IMR-90 (cell line): Measurements from ENCODE around the gene MSI2. TPM values are rescaled to one million over a fixed set of nuclear protein-coding genes. Genes with fewer than 3 reads are reported as not detected.

Experiments
- ATAC-seq: fragments of 200-7000 bp; cut with Tn5 transposase; 2 replicates; pipeline ENCODE4 v1.9.1; 2020; ENCODE audit warnings: low read depth, mild to moderate bottlenecking, moderate library complexity
- BruUV-seq: library from RNA; stranded (reverse); fragments of 400-500 nt; replicated peaks from 2 replicates; lab custom pipeline; 2021; lab: Mats Ljungman, UMichigan
- CTCF ChIA-PET: fragments of 300-600 bp; formaldehyde crosslinking; extraction: SDS; loops from one replicate; lab custom pipeline; 2021; ENCODE audit warnings: antibody characterized with exemption; lab: Yijun Ruan, JAX
- POLR2A ChIA-PET: fragments of 300-600 bp; sonication (Branson Sonifier 250); formaldehyde crosslinking; loops from one replicate; lab custom pipeline; 2022; ENCODE audit warnings: antibody characterized with exemption; ENCODE audit not compliant: unreplicated experiment; lab: Charles Lee
- DNase-seq: peaks from one replicate; pipeline ENCODE4 v3.0.0; 2013
- H2AFZ ChIP-seq: replicated peaks from 2 replicates; pipeline ENCODE3; 2013; ENCODE audit warnings: low read length, mild to moderate bottlenecking; ENCODE audit not compliant: poor library complexity
- H2AK5ac ChIP-seq: 2 replicates; pipeline ENCODE4 v1.6.1; 2013; ENCODE audit warnings: low read depth, low read length, inconsistent platforms
- H2AK9ac ChIP-seq: replicated peaks from 2 replicates; pipeline ENCODE3; 2013; ENCODE audit warnings: mild to moderate bottlenecking, low read depth, low read length, moderate library complexity; ENCODE audit not compliant: poor library complexity
- H2BK120ac ChIP-seq: 2 replicates; pipeline ENCODE4 v1.6.1; 2013; ENCODE audit warnings: low read depth, low read length, inconsistent platforms
- H2BK15ac ChIP-seq: 3 replicates; pipeline ENCODE4 v1.6.1; 2013; ENCODE audit warnings: low read depth, low read length, inconsistent platforms
- H2BK20ac ChIP-seq: 2 replicates; pipeline ENCODE4 v1.6.1; 2013; ENCODE audit warnings: low read depth, mild to moderate bottlenecking, inconsistent platforms, low read length, moderate library complexity
- H2BK5ac ChIP-seq: 2 replicates; pipeline ENCODE4 v1.6.1; 2013; ENCODE audit warnings: mild to moderate bottlenecking, low read depth, low read length, inconsistent platforms; ENCODE audit not compliant: poor library complexity, severe bottlenecking
- H3K14ac ChIP-seq: replicated peaks from 2 replicates; pipeline ENCODE4 v1.6.1; 2013; ENCODE audit warnings: low read depth, low read length, inconsistent platforms
- H3K18ac ChIP-seq: 2 replicates; pipeline ENCODE4 v1.6.1; 2013; ENCODE audit warnings: low read depth, low read length, control low read depth
- H3K23ac ChIP-seq: 2 replicates; pipeline ENCODE4 v1.6.1; 2013; ENCODE audit warnings: low read depth, low read length, inconsistent platforms
- H3K27ac ChIP-seq: 2 replicates; pipeline ENCODE4 v1.5.1; 2013; ENCODE audit warnings: mild to moderate bottlenecking, control low read depth, low read length; ENCODE audit not compliant: insufficient read depth
- H3K27me3 ChIP-seq: 2 replicates; pipeline ENCODE4 v1.6.1; 2013; ENCODE audit warnings: low read length; ENCODE audit not compliant: control insufficient read depth, insufficient read depth
- H3K36me3 ChIP-seq: 2 replicates; pipeline ENCODE4 v1.6.1; 2013; ENCODE audit warnings: low read length, mixed read lengths; ENCODE audit not compliant: control insufficient read depth, insufficient read depth
- H3K4ac ChIP-seq: 2 replicates; pipeline ENCODE4 v1.6.1; 2013; ENCODE audit warnings: low read depth, low read length, inconsistent platforms
- H3K4me1 ChIP-seq: 2 replicates; pipeline ENCODE4 v1.6.1; 2013; ENCODE audit warnings: low read length, mixed read lengths; ENCODE audit not compliant: control insufficient read depth, insufficient read depth
- H3K4me2 ChIP-seq: 2 replicates; pipeline ENCODE4 v1.6.1; 2013; ENCODE audit warnings: low read depth, mild to moderate bottlenecking, control low read depth, low read length, moderate library complexity
- H3K4me3 ChIP-seq: 2 replicates; pipeline ENCODE4 v1.5.1; 2013; ENCODE audit warnings: low read depth, mild to moderate bottlenecking, control low read depth, low read length, moderate library complexity; ENCODE audit not compliant: insufficient read depth
- H3K56ac ChIP-seq: 2 replicates; pipeline ENCODE4 v1.6.1; 2013; ENCODE audit warnings: low read length, inconsistent platforms; ENCODE audit not compliant: insufficient read depth; ENCODE audit errors: extremely low read depth
- H3K79me1 ChIP-seq, 2 experiments: 2 replicates each; pipeline ENCODE4 v1.6.1; 2013; ENCODE audit warnings: low read length in 2 of 2, inconsistent platforms in 1 of 2, low read depth in 1 of 2
- H3K9ac ChIP-seq: 2 replicates; pipeline ENCODE4 v1.6.1; 2013; ENCODE audit warnings: low read depth, low read length, control low read depth
- H3K9me1 ChIP-seq: 2 replicates; pipeline ENCODE4 v1.6.1; 2013; ENCODE audit warnings: low read length, inconsistent platforms; ENCODE audit not compliant: insufficient read depth
- H3K9me3 ChIP-seq: 2 replicates; pipeline ENCODE4 v1.6.1; 2013; ENCODE audit warnings: low read length; ENCODE audit not compliant: control insufficient read depth, insufficient read depth
- H4K20me1 ChIP-seq: 2 replicates; pipeline ENCODE4 v1.6.1; 2013; ENCODE audit warnings: low read length, inconsistent platforms; ENCODE audit not compliant: insufficient read depth
- H4K5ac ChIP-seq: 2 replicates; pipeline ENCODE4 v1.6.1; 2013; ENCODE audit warnings: mild to moderate bottlenecking, low read depth, low read length, control low read depth
- H4K8ac ChIP-seq, 2 experiments: 2 replicates each; pipeline ENCODE4 v1.6.1; 2013; ENCODE audit warnings: low read depth in 2 of 2, low read length in 2 of 2, control low read depth in 1 of 2, inconsistent platforms in 1 of 2
- H4K91ac ChIP-seq: 2 replicates; pipeline ENCODE4 v1.6.1; 2013; ENCODE audit warnings: low read depth, low read length, inconsistent platforms; ENCODE audit not compliant: insufficient read depth
- BHLHE40 ChIP-seq: fragments of 150-350 bp; IDR thresholded peaks from 2 replicates; pipeline ENCODE4 v1.6.1; 2016; ENCODE audit warnings: mild to moderate bottlenecking, low read depth, low read length
- CEBPB ChIP-seq: IDR thresholded peaks from 2 replicates; pipeline ENCODE4 v1.6.1; 2012; ENCODE audit warnings: low read depth, low read length, improper control_type of control experiment
- CHD1 ChIP-seq: IDR thresholded peaks from 2 replicates; pipeline ENCODE4 v1.6.1; 2012; ENCODE audit warnings: low read depth, low read length, improper control_type of control experiment
- FOS ChIP-seq: fragments of 150-350 bp; IDR thresholded peaks from 2 replicates; pipeline ENCODE4 v1.6.1; 2016; ENCODE audit warnings: low read depth, low read length
- MAFK ChIP-seq: IDR thresholded peaks from 2 replicates; pipeline ENCODE4 v1.6.1; 2012; ENCODE audit warnings: low read depth, low read length, improper control_type of control experiment
- MAZ ChIP-seq: IDR thresholded peaks from 2 replicates; pipeline ENCODE4 v1.6.1; 2012; ENCODE audit warnings: low read depth, mild to moderate bottlenecking, low read length, improper control_type of control experiment, moderate library complexity, borderline replicate concordance
- NFE2L2 ChIP-seq: fragments of 150-350 bp; IDR thresholded peaks from 2 replicates; pipeline ENCODE4 v1.6.1; 2016; ENCODE audit warnings: low read depth, mild to moderate bottlenecking, low read length
- POLR2A ChIP-seq: IDR thresholded peaks from 2 replicates; pipeline ENCODE4 v1.6.1; 2012; ENCODE audit warnings: mild to moderate bottlenecking, low read depth, low read length
- RAD21 ChIP-seq: IDR thresholded peaks from 2 replicates; pipeline ENCODE4 v1.6.1; 2012; ENCODE audit warnings: low read length, improper control_type of control experiment
- RCOR1 ChIP-seq: IDR thresholded peaks from 2 replicates; pipeline ENCODE4 v1.6.1; 2012; ENCODE audit warnings: mild to moderate bottlenecking, low read length, improper control_type of control experiment; ENCODE audit not compliant: insufficient replicate concordance
- RFX5 ChIP-seq: IDR thresholded peaks from 2 replicates; pipeline ENCODE4 v1.8.0; 2012; ENCODE audit warnings: low read depth, mild to moderate bottlenecking, low read length, moderate library complexity
- SMC3 ChIP-seq: fragments of 150-350 bp; IDR thresholded peaks from 2 replicates; pipeline ENCODE4 v1.6.1; 2016; ENCODE audit warnings: low read depth, mild to moderate bottlenecking, antibody characterized with exemption, low read length, moderate library complexity
- WGBS, 2 experiments: methylation state at CpG; one replicate each; pipeline versions ENCODE4 v1.1.5 to v1.1.7; 2013; ENCODE audit warnings: missing lambda C conversion rate in 2 of 2; ENCODE audit not compliant: insufficient read length in 1 of 2; ENCODE audit errors: extremely low coverage in 2 of 2; 5-methylcytosine and 5-hydroxymethylcytosine counted together
- dilution Hi-C: fragments of 300-500 bp; cut with HindIII; formaldehyde crosslinking; loops from one replicate; pipeline ENCODE4 v1.14.3; 2018; ENCODE audit warnings: low sequenced_read_pairs; ENCODE audit not compliant: unreplicated experiment
- in situ Hi-C: fragments of 300-500 bp; cut with MboI; formaldehyde crosslinking; loops from 3 replicates; pipeline ENCODE4 v1.14.3; 2019; ENCODE audit warnings: low sequenced_read_pairs, inconsistent platforms, mixed read lengths
- intact Hi-C: fragments of 100-400 bp; cut with micrococcal nuclease; formaldehyde crosslinking; loops from 2 replicates; pipeline ENCODE4 v1.10.0; 2022
- polyA plus RNA-seq, 3 experiments: library from polyadenylated mRNA; depleted of rRNA; stranded (reverse); fragments of >200 nt; gene quantifications; 2 replicates each; pipeline ENCODE4 v1.2.3, GENCODE V29; 2012; ENCODE audit warnings: low replicate concordance in 1 of 3
- total RNA-seq: library from RNA; depleted of rRNA; stranded (reverse); fragments of >200 nt; gene quantifications from 2 replicates; pipeline ENCODE4 v1.2.3, GENCODE V29; 2012
- TF ChIP-seq, protein P1 (sequence below): fragments of 150-350 bp; IDR thresholded peaks from 2 replicates; pipeline ENCODE4 v1.6.1; 2016; ENCODE audit warnings: low read depth, mild to moderate bottlenecking, low read length, moderate library complexity, borderline replicate concordance

The MSI2 gene
- total and polyA plus RNA-seq, 2 of the 4 experiments (the other 2 are of a cell fraction) = 13.0 to 16.0 TPM

DNA sequence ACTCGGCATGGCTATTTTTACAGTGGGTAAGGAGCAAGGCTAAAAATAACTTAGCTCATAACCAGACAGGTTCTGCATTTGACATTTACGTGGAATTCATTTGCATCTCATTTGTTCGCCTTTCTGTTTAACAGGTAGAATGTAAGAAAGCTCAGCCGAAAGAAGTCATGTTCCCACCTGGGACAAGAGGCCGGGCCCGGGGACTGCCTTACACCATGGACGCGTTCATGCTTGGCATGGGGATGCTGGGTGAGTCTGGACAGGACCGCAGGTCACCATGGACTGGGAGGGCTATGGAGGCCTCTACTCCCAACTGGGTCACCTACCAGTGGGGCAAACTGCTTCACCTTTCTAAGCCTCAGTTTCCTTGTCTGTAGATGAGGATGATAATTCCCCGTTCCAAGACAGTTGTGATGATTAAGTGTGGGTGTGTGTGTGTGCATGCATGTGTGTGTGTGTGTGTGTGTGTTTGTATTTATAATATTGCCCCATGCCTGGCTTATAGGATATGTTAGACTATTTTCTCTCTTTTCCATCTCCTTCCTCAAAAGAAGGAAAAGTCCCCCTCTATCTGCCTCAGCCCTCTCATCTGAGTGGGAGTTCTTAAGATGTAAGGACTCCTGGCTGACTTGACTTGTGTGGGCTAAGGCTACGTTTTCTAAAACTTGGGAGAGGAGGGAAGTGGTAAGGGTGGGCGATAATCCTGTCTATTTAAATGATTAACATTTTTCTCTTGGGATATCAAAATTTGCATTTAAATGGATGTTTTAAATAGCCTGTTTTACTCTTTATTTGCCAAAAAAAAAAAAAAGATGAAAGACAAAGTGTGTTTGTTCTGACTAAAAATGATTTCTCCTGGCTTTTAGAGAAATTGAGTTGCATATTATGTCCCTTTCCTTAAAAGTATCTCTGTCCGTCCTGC, 359.8 kb downstream of the MSI2 start:
- H3K56ac ChIP-seq = no peak overlapping the region

More for the DNA sequence above, 359.8 kb downstream of the MSI2 start:
- ChIA-PET CTCF (no interaction called here), POLR2A (no interaction called here)
- Histone ChIP-seq H3K4me2 (no peak overlapping the region), H3K18ac (no peak overlapping the region), H3K27me3 (no peaks in the 10 kb centered on the region), H2AFZ (no peak overlapping the region), H3K27ac (no peak overlapping the region), H2BK20ac (no peak overlapping the region), H2AK5ac (no peak overlapping the region; the same call in 1 of the 2 replicates), H3K9me1 (peaks cover 11% of the 10 kb centered on the region; the same call in 1 of the 2 replicates), H2BK120ac (no peak overlapping the region), H3K4ac (no peak overlapping the region), H2BK15ac (no peak overlapping the region), H3K14ac (no peak overlapping the region), H4K20me1 (no peaks in the 10 kb centered on the region), H2BK5ac (no peak overlapping the region), H3K9ac (no peak overlapping the region), H3K4me3 (no peak overlapping the region), H3K4me1 (peaks cover 8% of the 10 kb centered on the region), H2AK9ac (no peak overlapping the region), H3K36me3 (peaks cover 5% of the 10 kb centered on the region), H3K9me3 (no peaks in the 10 kb centered on the region), H4K5ac (no peak overlapping the region), H3K79me1 (no peaks in the 10 kb centered on the region), H4K8ac (no peak overlapping the region), H4K91ac (no peak overlapping the region), H3K23ac (no peak overlapping the region)
- no TSS peak for BruUV-seq
- DNase-seq (no peak), ATAC-seq (no peak)
- WGBS, 2 experiments = 100% methylated on average over 1 of the region's 13 CpGs; no CpG with 5 or more reads in 1 of the 2 experiments
- dilution Hi-C loops = no loop called here
- in situ Hi-C loops = no loop called here
- intact Hi-C loops = no loop called here
- TF ChIP-seq, protein P1, sequence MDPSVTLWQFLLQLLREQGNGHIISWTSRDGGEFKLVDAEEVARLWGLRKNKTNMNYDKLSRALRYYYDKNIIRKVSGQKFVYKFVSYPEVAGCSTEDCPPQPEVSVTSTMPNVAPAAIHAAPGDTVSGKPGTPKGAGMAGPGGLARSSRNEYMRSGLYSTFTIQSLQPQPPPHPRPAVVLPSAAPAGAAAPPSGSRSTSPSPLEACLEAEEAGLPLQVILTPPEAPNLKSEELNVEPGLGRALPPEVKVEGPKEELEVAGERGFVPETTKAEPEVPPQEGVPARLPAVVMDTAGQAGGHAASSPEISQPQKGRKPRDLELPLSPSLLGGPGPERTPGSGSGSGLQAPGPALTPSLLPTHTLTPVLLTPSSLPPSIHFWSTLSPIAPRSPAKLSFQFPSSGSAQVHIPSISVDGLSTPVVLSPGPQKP = no peak
- TF ChIP-seq SMC3 = no peak
- no peak for TF ChIP-seq RAD21
- no peak for TF ChIP-seq CEBPB
- no peak for TF ChIP-seq CHD1
- TF ChIP-seq NFE2L2 = no peak
- no peak for TF ChIP-seq FOS
- no peak for TF ChIP-seq RFX5
- no peak for TF ChIP-seq MAFK
- TF ChIP-seq MAZ = no peak
- no peak for TF ChIP-seq BHLHE40
- no peak for TF ChIP-seq RCOR1
- TF ChIP-seq POLR2A = no peak
